Measurements from ENCODE around the gene KRT86.

The KRT86 gene

GRCh38 chr12:52354200-52354599, 79.8 kb downstream of the KRT86 start:
- H4K20me1 ChIP-seq (ENCODE audit: insufficient read depth, low read length) = no peaks in the 10 kb centered on the region
- no peaks in the 10 kb centered on the region for H3K79me2 ChIP-seq (ENCODE audit: low read length)
- no peak for DNase-seq
- H3K27ac ChIP-seq (ENCODE audit: low read length) = no peak overlapping the region
- no peak overlapping the region for H3K4me3 ChIP-seq (ENCODE audit: low read length)
- H3K4me2 ChIP-seq (ENCODE audit: low read depth, low read length) = no peak overlapping the region
- H3K4me1 ChIP-seq (ENCODE audit: low read length) = peaks cover 6% of the 10 kb centered on the region; the same call in 1 of the 2 replicates
- no peak for TF ChIP-seq EZH2phosphoT487 (IDR thresholded peaks at IDR 0.05; ENCODE audit: low read length)
- no peak for TF ChIP-seq CTCF (IDR thresholded peaks at IDR 0.05; ENCODE audit: low read length)
- TF ChIP-seq EZH2 (optimal IDR thresholded peaks at IDR 0.05; ENCODE audit: low read depth, low read length) = no peak
- H3K36me3 ChIP-seq (replicated peaks; ENCODE audit: insufficient read depth, low read length) = no peaks in the 10 kb centered on the region
- H3F3A ChIP-seq (ENCODE audit: insufficient read depth, low read length) = no peaks in the 10 kb centered on the region
- no peaks in the 10 kb centered on the region for H3K9me3 ChIP-seq (replicated peaks; ENCODE audit: insufficient read depth, low read length)
- H3K27me3 ChIP-seq (replicated peaks; ENCODE audit: insufficient read depth, low read length) = peaks cover 91% of the 10 kb centered on the region
- H2AFZ ChIP-seq (ENCODE audit: low read length) = no peak overlapping the region
- no peak overlapping the region for H3K9ac ChIP-seq (ENCODE audit: low read length)
- no peaks in the 10 kb centered on the region for H3K9me2 ChIP-seq (replicated peaks; ENCODE audit: insufficient read depth, low read length)

GRCh38 chr12:52355176-52355575, 80.7 kb downstream of the KRT86 start:
- Histone ChIP-seq H3K4me1 (ENCODE audit: low read length) (peaks cover 6% of the 10 kb centered on the region; the same call in 1 of the 2 replicates), H3F3A (ENCODE audit: insufficient read depth, low read length) (no peaks in the 10 kb centered on the region), H4K20me1 (ENCODE audit: insufficient read depth, low read length) (no peaks in the 10 kb centered on the region), H3K36me3 (replicated peaks; ENCODE audit: insufficient read depth, low read length) (no peaks in the 10 kb centered on the region), H3K4me3 (ENCODE audit: low read length) (no peak overlapping the region), H3K9me3 (replicated peaks; ENCODE audit: insufficient read depth, low read length) (no peaks in the 10 kb centered on the region), H3K27me3 (replicated peaks; ENCODE audit: insufficient read depth, low read length) (peaks cover 86% of the 10 kb centered on the region), H3K9ac (ENCODE audit: low read length) (no peak overlapping the region), H3K79me2 (ENCODE audit: low read length) (no peaks in the 10 kb centered on the region), H3K27ac (ENCODE audit: low read length) (no peak overlapping the region), H3K4me2 (ENCODE audit: low read depth, low read length) (no peak overlapping the region), H3K9me2 (replicated peaks; ENCODE audit: insufficient read depth, low read length) (no peaks in the 10 kb centered on the region), H2AFZ (ENCODE audit: low read length) (no peak overlapping the region)
- TF ChIP-seq EZH2 (optimal IDR thresholded peaks at IDR 0.05; ENCODE audit: low read depth, low read length) (no peak), EZH2phosphoT487 (IDR thresholded peaks at IDR 0.05; ENCODE audit: low read length) (no peak), CTCF (IDR thresholded peaks at IDR 0.05; ENCODE audit: low read length) (no peak)
- DNase-seq = no peak

- Histone ChIP-seq H3K4me1 (ENCODE audit: low read length) (peaks cover 6% of the 10 kb centered on the region; the same call in 1 of the 2 replicates), H3K9ac (ENCODE audit: low read length) (no peak overlapping the region), H3K27me3 (replicated peaks; ENCODE audit: insufficient read depth, low read length) (peaks cover 86% of the 10 kb centered on the region), H3K4me3 (ENCODE audit: low read length) (no peak overlapping the region), H3F3A (ENCODE audit: insufficient read depth, low read length) (no peaks in the 10 kb centered on the region), H4K20me1 (ENCODE audit: insufficient read depth, low read length) (no peaks in the 10 kb centered on the region), H3K27ac (ENCODE audit: low read length) (no peak overlapping the region), H3K9me2 (replicated peaks; ENCODE audit: insufficient read depth, low read length) (no peaks in the 10 kb centered on the region), H2AFZ (ENCODE audit: low read length) (no peak overlapping the region), H3K9me3 (replicated peaks; ENCODE audit: insufficient read depth, low read length) (no peaks in the 10 kb centered on the region), H3K79me2 (ENCODE audit: low read length) (no peaks in the 10 kb centered on the region), H3K36me3 (replicated peaks; ENCODE audit: insufficient read depth, low read length) (no peaks in the 10 kb centered on the region), H3K4me2 (ENCODE audit: low read depth, low read length) (no peak overlapping the region)
- DNase-seq = no peak
- TF ChIP-seq EZH2 (optimal IDR thresholded peaks at IDR 0.05; ENCODE audit: low read depth, low read length) (no peak), CTCF (IDR thresholded peaks at IDR 0.05; ENCODE audit: low read length) (no peak), EZH2phosphoT487 (IDR thresholded peaks at IDR 0.05; ENCODE audit: low read length) (no peak)
These were observed 81.8 kb downstream of the KRT86 start for GRCh38 chr12:52356031-52356761.

All from MM.1S (cell line).